Spleen (tissue), 11 donors: ENCODE results near the gene NOL9. TPM values are rescaled to one million over a fixed set of nuclear protein-coding genes. Genes with fewer than 3 reads are reported as not detected.

Experiments
- DNase-seq: peaks from one replicate; pipeline ENCODE4 v3.0.0-alpha.2; 2020
- H3K27ac ChIP-seq, 8 donors: fragments of 200-600 bp; sonication (generic) in 7 of 8; 1 replicate in 4 of 8; 2 replicates in 4 of 8; pipeline versions ENCODE4 v1.5.0 to v1.8.0; 2016 to 2021; ENCODE audit warnings: inconsistent platforms in 4 of 8, mild to moderate bottlenecking in 4 of 8, moderate library complexity in 1 of 8
- H3K27me3 ChIP-seq, 7 donors: fragments of 200-600 bp; sonication (generic) in 6 of 7; replicated peaks in 1 of 7; 1 replicate in 4 of 7; 2 replicates in 3 of 7; pipeline versions ENCODE4 v1.5.0 to v1.8.0; 2016 to 2021; ENCODE audit warnings: inconsistent platforms in 3 of 7, mild to moderate bottlenecking in 1 of 7
- H3K36me3 ChIP-seq, 6 donors: fragments of 200-600 bp; sonication (generic) in 5 of 6; 1 replicate in 4 of 6; 2 replicates in 2 of 6; pipeline versions ENCODE4 v1.5.0 to v1.8.0; 2016 to 2021; ENCODE audit warnings: inconsistent platforms in 2 of 6
- H3K4me1 ChIP-seq, 6 donors: fragments of 200-600 bp; sonication (generic) in 5 of 6; 1 replicate in 3 of 6; 2 replicates in 3 of 6; pipeline versions ENCODE4 v1.5.0 to v1.8.0; 2016 to 2021; ENCODE audit warnings: inconsistent platforms in 3 of 6
- H3K4me3 ChIP-seq, 8 donors: fragments of 200-600 bp; sonication (generic) in 7 of 8; 1 replicate in 4 of 8; 2 replicates in 4 of 8; pipeline versions ENCODE4 v1.5.0 to v1.8.0; 2016 to 2021; ENCODE audit warnings: inconsistent platforms in 4 of 8, mild to moderate bottlenecking in 4 of 8, moderate library complexity in 2 of 8
- H3K9me3 ChIP-seq, 8 donors: fragments of 200-600 bp; sonication (generic) in 7 of 8; 1 replicate in 4 of 8; 2 replicates in 4 of 8; pipeline versions ENCODE4 v1.5.0 to v1.8.0; 2016 to 2021; ENCODE audit warnings: inconsistent platforms in 4 of 8
- POLR2A ChIP-seq, 3 donors: fragments of 450-650 bp; IDR thresholded peaks; one replicate each; pipeline ENCODE4 v1.5.1; 2017; ENCODE audit warnings: antibody characterized with exemption in 3 of 3, mild to moderate bottlenecking in 1 of 3
- POLR2AphosphoS5 ChIP-seq, 3 donors: sonication (generic); formaldehyde crosslinking; IDR thresholded peaks; one replicate each; pipeline ENCODE4 v1.5.1; 2017; ENCODE audit warnings: antibody characterized with exemption in 3 of 3
- WGBS, 5 donors: extraction: QIAGEN DNeasy Blood & Tissue Kit in 3 of 5; methylation state at CpG; one replicate each; pipeline versions ENCODE4 v1.1.5 to v1.1.7; 2013 to 2018; 5-methylcytosine and 5-hydroxymethylcytosine counted together
- intact Hi-C: fragments of 100-400 bp; cut with DNase I; formaldehyde crosslinking; loops from one replicate; pipeline ENCODE4 v1.15.0; 2023; ENCODE audit warnings: low total_unique reads
- polyA plus RNA-seq, 3 donors: library from polyadenylated mRNA; stranded (reverse); fragments of 200-250 nt; gene quantifications; one replicate each; pipeline ENCODE4 v1.2.1, GENCODE V29; 2013
- total RNA-seq, 7 donors: library from RNA; depleted of rRNA in 3 of 7; stranded (reverse); fragments of >200 nt in 3 of 7; fragmentation: NEBNext Ultra II Directional in 4 of 7; extraction: Animal tissue kit (Norgen Biotek cat#: 25700) in 4 of 7; gene quantifications; one replicate each; pipeline versions ENCODE4 v1.1.0 to v1.2.1, GENCODE V29; 2016 to 2021
- TF ChIP-seq, protein P1 (sequence below), 11 experiments: fragments of 200-600 bp in 7 of 11; fragments of 450-650 bp in 4 of 11; sonication (generic) in 4 of 11; IDR thresholded peaks in 8 of 11; conservative IDR thresholded peaks in 3 of 11; 1 replicate in 7 of 11; 2 replicates in 4 of 11; pipeline versions ENCODE4 v1.4.0 to v1.8.0; 2016 to 2021; ENCODE audit warnings: antibody characterized with exemption in 11 of 11, inconsistent platforms in 4 of 11, mild to moderate bottlenecking in 1 of 11
- donor health status: healthy with polysubstance abuse.
- donor health status: DM: no; HTN: no; CAD: no; lungs with moderate emphysema.
- donor health status: DM: no; HTN: no; CAD: no.
- donor health status: Bipolar disorder and iron deficiency.
- donor health status: healthy.
- donor health status: DM: no; HTN: no; CAD: no.
- donor health status: DM: yes; HTN: yes; CAD: no.

NOL9 gene
- total and polyA plus RNA-seq, 10 donors: 4.2 to 55.2 (median 41.2) TPM

GRCh38 chr1:6484826-6485167 lies 69.5 kb downstream of the NOL9 start:
- peaks cover 0 to 41% (median 19%) of the 10 kb centered on the region in 7 donors for H3K27me3 ChIP-seq
- TF ChIP-seq POLR2A (IDR thresholded peaks at IDR 0.05): no peak
- TF ChIP-seq, protein P1, sequence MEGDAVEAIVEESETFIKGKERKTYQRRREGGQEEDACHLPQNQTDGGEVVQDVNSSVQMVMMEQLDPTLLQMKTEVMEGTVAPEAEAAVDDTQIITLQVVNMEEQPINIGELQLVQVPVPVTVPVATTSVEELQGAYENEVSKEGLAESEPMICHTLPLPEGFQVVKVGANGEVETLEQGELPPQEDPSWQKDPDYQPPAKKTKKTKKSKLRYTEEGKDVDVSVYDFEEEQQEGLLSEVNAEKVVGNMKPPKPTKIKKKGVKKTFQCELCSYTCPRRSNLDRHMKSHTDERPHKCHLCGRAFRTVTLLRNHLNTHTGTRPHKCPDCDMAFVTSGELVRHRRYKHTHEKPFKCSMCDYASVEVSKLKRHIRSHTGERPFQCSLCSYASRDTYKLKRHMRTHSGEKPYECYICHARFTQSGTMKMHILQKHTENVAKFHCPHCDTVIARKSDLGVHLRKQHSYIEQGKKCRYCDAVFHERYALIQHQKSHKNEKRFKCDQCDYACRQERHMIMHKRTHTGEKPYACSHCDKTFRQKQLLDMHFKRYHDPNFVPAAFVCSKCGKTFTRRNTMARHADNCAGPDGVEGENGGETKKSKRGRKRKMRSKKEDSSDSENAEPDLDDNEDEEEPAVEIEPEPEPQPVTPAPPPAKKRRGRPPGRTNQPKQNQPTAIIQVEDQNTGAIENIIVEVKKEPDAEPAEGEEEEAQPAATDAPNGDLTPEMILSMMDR (IDR thresholded peaks at IDR 0.05 in 8 of 11, conservative IDR thresholded peaks at IDR 0.05 in 3 of 11): no peak
- peak in 1 of 3 donors; percentile 43 for TF ChIP-seq POLR2AphosphoS5 (IDR thresholded peaks at IDR 0.05)
- whole genome bisulfite sequencing, 5 donors: 12 to 27% (median 16%) methylated on average over 9 to 13 of the region's 13 CpGs
- H3K4me3 ChIP-seq: peak overlapping the region; percentile 20 to 68 (median 40)
- H3K27ac ChIP-seq: peak overlapping the region in 6 of 8 donors; percentile 55 to 86 (median 81)
- no peaks in the 10 kb centered on the region for H3K36me3 ChIP-seq
- no peaks in the 10 kb centered on the region for H3K9me3 ChIP-seq
- no peak for DNase-seq
- H3K4me1 ChIP-seq: peaks cover 2 to 65% (median 37%) of the 10 kb centered on the region in 6 donors
- intact Hi-C loops: loop anchor here (5.0 kb wide), 2 partner anchors 63 to 163 kb away; no protein-coding TSS in a partner anchor

DNA sequence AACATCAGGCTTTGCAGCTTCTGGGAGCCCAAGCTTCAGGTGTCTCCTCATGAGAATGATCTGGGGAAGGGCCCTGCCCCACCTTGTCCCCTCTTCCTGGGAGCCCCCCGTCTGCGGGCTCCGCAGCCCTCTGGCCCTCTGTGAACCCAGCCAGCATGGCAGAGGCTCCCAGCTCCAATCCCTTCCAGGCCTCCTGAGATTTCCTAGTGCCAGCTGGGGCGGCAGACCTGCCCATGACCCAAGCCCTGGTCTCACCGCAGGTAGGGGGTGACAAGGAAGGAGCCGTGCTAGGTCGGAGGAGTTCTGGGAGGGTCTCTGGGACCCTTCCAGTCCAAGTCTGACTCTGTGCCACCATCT lies 70.6 kb downstream of the NOL9 start:
- H3K9me3 ChIP-seq: no peaks in the 10 kb centered on the region
- no peak for TF ChIP-seq POLR2AphosphoS5 (IDR thresholded peaks at IDR 0.05)
- TF ChIP-seq, protein P1 (IDR thresholded peaks at IDR 0.05 in 8 of 11, conservative IDR thresholded peaks at IDR 0.05 in 3 of 11): no peak
- TF ChIP-seq POLR2A (IDR thresholded peaks at IDR 0.05): no peak
- 80 to 94% (median 92%) methylated on average over 5 to 7 of the region's 7 CpGs for WGBS, 5 donors
- H3K4me3 ChIP-seq: peak overlapping the region in 1 of 8 donors; percentile 68
- H3K36me3 ChIP-seq: no peaks in the 10 kb centered on the region
- peaks cover 0 to 37% (median 19%) of the 10 kb centered on the region in 7 donors for H3K27me3 ChIP-seq
- peak overlapping the region in 1 of 8 donors; percentile 76 for H3K27ac ChIP-seq
- no peak for DNase-seq
- H3K4me1 ChIP-seq: peaks cover 0 to 54% (median 31%) of the 10 kb centered on the region in 6 donors
- intact Hi-C loops: no loop called here

DNA sequence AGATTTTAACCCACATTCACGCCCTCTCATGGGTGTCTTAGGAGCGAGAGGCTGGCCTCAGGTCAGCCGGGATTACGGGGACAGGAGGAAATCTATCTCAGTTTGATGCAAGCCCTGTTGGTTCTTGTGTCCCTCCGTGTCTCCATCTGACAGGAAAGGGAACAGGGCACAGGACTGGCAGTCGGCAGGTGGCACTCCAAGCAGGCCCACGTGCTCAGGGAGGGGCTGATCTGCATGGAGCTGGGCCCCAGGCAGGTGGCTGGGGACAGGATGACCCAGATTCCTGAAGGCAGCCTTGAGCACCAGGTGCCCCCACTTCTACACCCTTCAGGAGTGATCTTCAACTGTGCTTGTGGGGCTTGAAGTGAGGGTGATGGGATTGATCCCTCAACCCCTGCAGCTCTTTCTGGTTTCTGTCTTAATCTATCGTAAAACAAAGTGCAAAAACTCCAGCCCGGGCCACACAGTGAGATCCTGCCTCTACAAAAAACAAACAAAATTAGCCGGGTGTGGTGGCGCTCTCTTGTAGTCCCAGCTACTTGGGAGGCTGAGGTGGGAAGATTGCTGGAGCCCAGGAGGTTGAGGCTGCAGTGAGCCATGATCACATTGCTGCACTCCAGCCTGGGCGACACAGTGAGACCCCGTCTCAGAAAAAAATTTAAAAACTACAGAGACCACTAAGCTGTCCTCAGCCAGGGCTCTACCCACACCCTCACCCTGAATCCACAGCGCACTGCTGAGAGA lies 71.1 kb downstream of the NOL9 start:
- DNase-seq: no peak
- H3K27me3 ChIP-seq: peaks cover 0 to 37% (median 19%) of the 10 kb centered on the region in 7 donors
- TF ChIP-seq, protein P1 (IDR thresholded peaks at IDR 0.05 in 8 of 11, conservative IDR thresholded peaks at IDR 0.05 in 3 of 11): no peak
- TF ChIP-seq POLR2A (IDR thresholded peaks at IDR 0.05) (no peak), POLR2AphosphoS5 (IDR thresholded peaks at IDR 0.05) (no peak)
- H3K36me3 ChIP-seq: no peaks in the 10 kb centered on the region
- 77 to 83% (median 80%) methylated on average over 9 to 14 of the region's 14 CpGs for WGBS, 5 donors
- H3K27ac ChIP-seq: no peak overlapping the region
- no peaks in the 10 kb centered on the region for H3K9me3 ChIP-seq
- peaks cover 0 to 49% (median 28%) of the 10 kb centered on the region in 6 donors for H3K4me1 ChIP-seq
- no peak overlapping the region for H3K4me3 ChIP-seq
- intact Hi-C loops: no loop called here

DNA sequence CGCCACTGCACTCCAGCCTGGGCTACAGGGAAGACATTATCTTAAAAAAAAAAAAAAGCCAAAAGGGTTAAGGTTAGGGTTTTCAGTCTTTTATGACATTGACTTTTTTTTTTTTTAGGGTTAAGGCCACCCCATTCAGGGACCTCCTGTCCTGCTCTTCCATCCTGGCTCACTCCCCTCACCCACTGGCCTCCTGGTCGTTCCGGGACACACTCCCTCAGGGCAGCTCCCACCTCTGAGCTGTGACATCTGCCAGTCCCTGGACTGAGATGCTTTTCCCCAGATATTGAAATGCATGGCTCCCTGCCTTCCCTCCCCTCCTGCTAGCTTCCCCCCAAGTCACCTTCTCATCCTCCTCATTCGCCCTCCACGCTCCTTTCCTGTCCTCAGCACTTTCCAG lies 72.5 kb downstream of the NOL9 start:
- TF ChIP-seq, protein P1 (IDR thresholded peaks at IDR 0.05 in 8 of 11, conservative IDR thresholded peaks at IDR 0.05 in 3 of 11): no peak
- no peak for TF ChIP-seq POLR2AphosphoS5 (IDR thresholded peaks at IDR 0.05)
- no peak for TF ChIP-seq POLR2A (IDR thresholded peaks at IDR 0.05)
- DNase-seq: no peak
- Histone ChIP-seq H3K4me3 (no peak overlapping the region), H3K27ac (no peak overlapping the region), H3K36me3 (peaks cover 0 to 8% (median 2%) of the 10 kb centered on the region in 6 donors), H3K27me3 (peaks cover 0 to 34% (median 19%) of the 10 kb centered on the region in 7 donors), H3K9me3 (no peaks in the 10 kb centered on the region), H3K4me1 (peaks cover 0 to 35% (median 22%) of the 10 kb centered on the region in 6 donors)
- WGBS, 5 donors: 83 to 91% (median 85%) methylated on average over 5 of the region's 5 CpGs
- intact Hi-C loops: no loop called here
